ENCODE results near the gene CDC34. TPM values are rescaled to one million over a fixed set of nuclear protein-coding genes. Genes with fewer than 3 reads are reported as not detected.

CDC34 gene
- total RNA-seq, result 10 to 100 TPM; 44.8 to 81.8 (median 49.5) TPM
- long read RNA-seq, partial matches to known transcripts, result 0 of 1 reads
- long read RNA-seq, other reads (novel, unspliced or antisense), result 0 of 1 reads

GRCh38 chr19:531753-532560 lies at the start of gene CDC34:
Gene CDC34 (plus strand): TSS chr19:531760. CDS start chr19:531932, 172 bp downstream.
- H3K4me1 ChIP-seq, result peaks cover 0 to 23% (median 11%) of the 10 kb centered on the region in 4 donors
- peak within 1 kb of the TSS; percentile 83 to 95 (median 88) for H3K27ac ChIP-seq
- H3K27me3 ChIP-seq, result no peaks in the 10 kb centered on the region
- DNase-seq (peak in 1 of 3 donors; percentile 43), ATAC-seq (peak in 1 of 4 donors; percentile 0)
- WGBS (ENCODE audit: insufficient coverage, low coverage, low lambda C conversion rate, missing lambda C conversion rate), result 0% methylated on average over 9 of the region's 84 CpGs
- no peaks in the 10 kb centered on the region for H3K9me3 ChIP-seq
- TF ChIP-seq CTCF (IDR thresholded peaks at IDR 0.05) (no peak), POLR2A (IDR thresholded peaks at IDR 0.05) (peak; percentile 91)
- peaks cover 2 to 13% (median 7%) of the 10 kb centered on the region in 4 donors for H3K36me3 ChIP-seq
- intact Hi-C loops (cut with DNase I), result no loop called here
- peak within 1 kb of the TSS; percentile 87 to 95 (median 94) for H3K4me3 ChIP-seq

- H3K4me3 ChIP-seq, result no peak overlapping the region
- DNase-seq, result no peak
- ATAC-seq, result peak; percentile 15 to 46 (median 32)
- H3K27ac ChIP-seq, result no peak overlapping the region
- intact Hi-C loops (cut with DNase I), result no loop called here
- H3K9me3 ChIP-seq, result no peaks in the 10 kb centered on the region
- H3K36me3 ChIP-seq, result no peaks in the 10 kb centered on the region
- TF ChIP-seq CTCF (IDR thresholded peaks at IDR 0.05) (peak in 1 of 4 donors; percentile 11), POLR2A (IDR thresholded peaks at IDR 0.05) (no peak)
- no peaks in the 10 kb centered on the region for H3K27me3 ChIP-seq
- peaks cover 0 to 2% (median 0%) of the 10 kb centered on the region in 4 donors for H3K4me1 ChIP-seq
- WGBS (ENCODE audit: insufficient coverage, low coverage, low lambda C conversion rate, missing lambda C conversion rate), result 50% methylated on average over 10 of the region's 20 CpGs
These were observed 49.1 kb upstream of the CDC34 start for GRCh38 chr19:482186-483041.

GRCh38 chr19:483332-484072 lies 48.1 kb upstream of the CDC34 start:
- no peaks in the 10 kb centered on the region for H3K27me3 ChIP-seq
- no peaks in the 10 kb centered on the region for H3K36me3 ChIP-seq
- H3K4me1 ChIP-seq, result peaks cover 0 to 2% (median 0%) of the 10 kb centered on the region in 4 donors
- no peaks in the 10 kb centered on the region for H3K9me3 ChIP-seq
- ATAC-seq (no peak), DNase-seq (no peak)
- intact Hi-C loops (cut with DNase I), result no loop called here
- no peak overlapping the region for H3K27ac ChIP-seq
- H3K4me3 ChIP-seq, result no peak overlapping the region
- TF ChIP-seq POLR2A (IDR thresholded peaks at IDR 0.05) (no peak), CTCF (IDR thresholded peaks at IDR 0.05) (no peak)
- 42% methylated on average over 13 of the region's 21 CpGs for WGBS (ENCODE audit: insufficient coverage, low coverage, low lambda C conversion rate, missing lambda C conversion rate)

- intact Hi-C loops (cut with DNase I), result no loop called here
- TF ChIP-seq POLR2A (IDR thresholded peaks at IDR 0.05), result no peak
- 32% methylated on average over 10 of the region's 15 CpGs for WGBS (ENCODE audit: insufficient coverage, low coverage, low lambda C conversion rate, missing lambda C conversion rate)
These were observed 47.1 kb upstream of the CDC34 start for GRCh38 chr19:484494-484893.

More at GRCh38 chr19:484494-484893, 47.1 kb upstream of the CDC34 start:
- ATAC-seq (no peak), DNase-seq (no peak)
- H3K4me1 ChIP-seq, result peaks cover 0 to 4% (median 0%) of the 10 kb centered on the region in 4 donors
- no peak overlapping the region for H3K4me3 ChIP-seq
- H3K27ac ChIP-seq, result no peak overlapping the region
- no peaks in the 10 kb centered on the region for H3K27me3 ChIP-seq
- H3K36me3 ChIP-seq, result no peaks in the 10 kb centered on the region
- H3K9me3 ChIP-seq, result no peaks in the 10 kb centered on the region
